ENCODE data around the gene GSK3B.

DNA sequence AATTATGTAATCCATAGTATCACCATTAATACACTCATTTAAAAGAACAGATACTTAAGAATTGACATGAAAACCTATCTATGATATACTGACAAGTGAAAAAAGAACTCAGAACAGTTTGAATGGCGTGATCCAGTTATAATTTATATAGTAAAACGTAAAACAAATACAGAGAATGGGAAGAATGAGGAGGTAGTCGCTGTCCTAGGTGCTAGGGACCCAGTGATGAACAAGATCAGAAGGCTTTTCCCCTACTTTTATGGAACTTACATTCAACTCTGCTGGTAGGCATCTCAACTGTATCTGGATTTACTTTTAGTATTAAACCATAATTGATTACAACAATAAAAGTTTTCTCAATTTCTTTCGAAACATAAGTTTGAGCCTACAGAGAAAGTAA is 31.8 kb downstream of the GSK3B start:
- TF ChIP-seq, protein P1, sequence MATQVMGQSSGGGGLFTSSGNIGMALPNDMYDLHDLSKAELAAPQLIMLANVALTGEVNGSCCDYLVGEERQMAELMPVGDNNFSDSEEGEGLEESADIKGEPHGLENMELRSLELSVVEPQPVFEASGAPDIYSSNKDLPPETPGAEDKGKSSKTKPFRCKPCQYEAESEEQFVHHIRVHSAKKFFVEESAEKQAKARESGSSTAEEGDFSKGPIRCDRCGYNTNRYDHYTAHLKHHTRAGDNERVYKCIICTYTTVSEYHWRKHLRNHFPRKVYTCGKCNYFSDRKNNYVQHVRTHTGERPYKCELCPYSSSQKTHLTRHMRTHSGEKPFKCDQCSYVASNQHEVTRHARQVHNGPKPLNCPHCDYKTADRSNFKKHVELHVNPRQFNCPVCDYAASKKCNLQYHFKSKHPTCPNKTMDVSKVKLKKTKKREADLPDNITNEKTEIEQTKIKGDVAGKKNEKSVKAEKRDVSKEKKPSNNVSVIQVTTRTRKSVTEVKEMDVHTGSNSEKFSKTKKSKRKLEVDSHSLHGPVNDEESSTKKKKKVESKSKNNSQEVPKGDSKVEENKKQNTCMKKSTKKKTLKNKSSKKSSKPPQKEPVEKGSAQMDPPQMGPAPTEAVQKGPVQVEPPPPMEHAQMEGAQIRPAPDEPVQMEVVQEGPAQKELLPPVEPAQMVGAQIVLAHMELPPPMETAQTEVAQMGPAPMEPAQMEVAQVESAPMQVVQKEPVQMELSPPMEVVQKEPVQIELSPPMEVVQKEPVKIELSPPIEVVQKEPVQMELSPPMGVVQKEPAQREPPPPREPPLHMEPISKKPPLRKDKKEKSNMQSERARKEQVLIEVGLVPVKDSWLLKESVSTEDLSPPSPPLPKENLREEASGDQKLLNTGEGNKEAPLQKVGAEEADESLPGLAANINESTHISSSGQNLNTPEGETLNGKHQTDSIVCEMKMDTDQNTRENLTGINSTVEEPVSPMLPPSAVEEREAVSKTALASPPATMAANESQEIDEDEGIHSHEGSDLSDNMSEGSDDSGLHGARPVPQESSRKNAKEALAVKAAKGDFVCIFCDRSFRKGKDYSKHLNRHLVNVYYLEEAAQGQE (IDR thresholded peaks at IDR 0.05; ENCODE audit: unreplicated experiment): peak; percentile 78
- TF ChIP-seq, protein P2, sequence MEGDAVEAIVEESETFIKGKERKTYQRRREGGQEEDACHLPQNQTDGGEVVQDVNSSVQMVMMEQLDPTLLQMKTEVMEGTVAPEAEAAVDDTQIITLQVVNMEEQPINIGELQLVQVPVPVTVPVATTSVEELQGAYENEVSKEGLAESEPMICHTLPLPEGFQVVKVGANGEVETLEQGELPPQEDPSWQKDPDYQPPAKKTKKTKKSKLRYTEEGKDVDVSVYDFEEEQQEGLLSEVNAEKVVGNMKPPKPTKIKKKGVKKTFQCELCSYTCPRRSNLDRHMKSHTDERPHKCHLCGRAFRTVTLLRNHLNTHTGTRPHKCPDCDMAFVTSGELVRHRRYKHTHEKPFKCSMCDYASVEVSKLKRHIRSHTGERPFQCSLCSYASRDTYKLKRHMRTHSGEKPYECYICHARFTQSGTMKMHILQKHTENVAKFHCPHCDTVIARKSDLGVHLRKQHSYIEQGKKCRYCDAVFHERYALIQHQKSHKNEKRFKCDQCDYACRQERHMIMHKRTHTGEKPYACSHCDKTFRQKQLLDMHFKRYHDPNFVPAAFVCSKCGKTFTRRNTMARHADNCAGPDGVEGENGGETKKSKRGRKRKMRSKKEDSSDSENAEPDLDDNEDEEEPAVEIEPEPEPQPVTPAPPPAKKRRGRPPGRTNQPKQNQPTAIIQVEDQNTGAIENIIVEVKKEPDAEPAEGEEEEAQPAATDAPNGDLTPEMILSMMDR (conservative IDR thresholded peaks at IDR 0.05; ENCODE audit: low read depth in 2 of 2): no peak
- no peak for TF ChIP-seq EZH2phosphoT487 (IDR thresholded peaks at IDR 0.05; ENCODE audit: unreplicated experiment)
- no peak for TF ChIP-seq POLR2AphosphoS5 (IDR thresholded peaks at IDR 0.05; ENCODE audit: low read depth)
- TF ChIP-seq, protein P3, sequence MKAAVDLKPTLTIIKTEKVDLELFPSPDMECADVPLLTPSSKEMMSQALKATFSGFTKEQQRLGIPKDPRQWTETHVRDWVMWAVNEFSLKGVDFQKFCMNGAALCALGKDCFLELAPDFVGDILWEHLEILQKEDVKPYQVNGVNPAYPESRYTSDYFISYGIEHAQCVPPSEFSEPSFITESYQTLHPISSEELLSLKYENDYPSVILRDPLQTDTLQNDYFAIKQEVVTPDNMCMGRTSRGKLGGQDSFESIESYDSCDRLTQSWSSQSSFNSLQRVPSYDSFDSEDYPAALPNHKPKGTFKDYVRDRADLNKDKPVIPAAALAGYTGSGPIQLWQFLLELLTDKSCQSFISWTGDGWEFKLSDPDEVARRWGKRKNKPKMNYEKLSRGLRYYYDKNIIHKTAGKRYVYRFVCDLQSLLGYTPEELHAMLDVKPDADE (IDR thresholded peaks at IDR 0.05): no peak

Measured in GM23338 (cell line).